ENCODE results near the gene HNRNPLL.
A peak's percentile ranks its signal among the peaks of the same experiment; 100 is the strongest.
"Not testable (repeated sequence)": the region's sequence is repeated elsewhere in the genome, so short reads cannot be mapped to it uniquely, and the experiment has no call there.

HNRNPLL gene

DNA sequence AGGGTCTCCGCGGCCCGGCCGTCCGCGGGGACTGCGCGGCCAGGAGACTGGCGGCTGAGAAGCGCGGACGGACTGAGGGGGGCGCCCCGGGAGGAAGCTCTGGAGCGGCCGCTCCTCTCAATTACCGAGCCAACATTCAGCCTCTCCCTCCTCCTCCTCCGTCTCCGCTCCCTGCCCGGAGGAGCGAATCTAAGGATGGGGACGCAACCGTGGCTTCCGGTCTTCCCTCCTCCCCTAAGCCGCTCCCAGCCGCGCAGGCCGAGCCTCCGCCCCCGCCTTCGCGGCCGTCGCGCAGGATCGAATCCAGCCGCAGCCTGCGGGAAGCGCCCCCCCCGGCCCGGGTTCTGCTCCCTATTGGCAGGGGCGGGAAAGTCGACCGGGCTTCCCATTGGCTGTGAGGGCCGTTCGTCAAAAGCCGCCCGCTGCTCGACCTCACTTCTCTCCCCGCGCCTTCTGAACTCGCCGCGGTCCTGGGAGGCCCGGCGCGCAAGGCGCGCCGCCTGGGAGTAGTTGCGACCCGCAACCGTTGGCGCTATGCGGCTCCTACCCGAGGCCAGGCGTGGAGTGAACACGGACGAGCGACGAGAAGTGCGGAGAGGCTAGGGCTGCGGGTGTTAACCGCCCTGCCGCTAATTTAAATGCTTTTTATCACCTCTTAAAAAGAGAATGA is at the start of gene HNRNPLL:
TSS of gene HNRNPLL (minus strand) at position 197 of the 670 bp plus-strand sequence. CDS start 302 bp downstream, outside the sequence.
- peak; percentile 87 for DNase-seq (ENCODE audit: low read depth)

DNA sequence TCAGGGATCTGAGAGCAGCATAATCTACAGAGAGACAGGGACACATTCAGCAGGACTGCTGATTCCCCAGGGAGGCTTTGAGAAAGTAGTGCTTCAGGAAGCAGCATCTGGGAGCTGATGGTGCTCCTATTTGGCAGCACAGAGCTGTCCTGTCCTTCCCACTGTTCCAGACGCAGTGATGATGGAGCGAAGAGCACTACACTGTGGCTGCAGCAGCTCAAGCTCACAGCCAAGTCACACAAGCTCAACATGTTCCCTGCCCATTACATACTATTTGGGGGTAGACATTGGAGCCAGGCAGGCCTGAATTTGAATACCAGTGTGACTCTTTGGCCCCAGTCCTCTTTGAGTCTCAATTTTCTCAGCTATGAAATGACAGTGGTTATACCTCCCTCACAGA is 48.0 kb upstream of the HNRNPLL start:
- no peak for DNase-seq (ENCODE audit: low read depth)

DNA sequence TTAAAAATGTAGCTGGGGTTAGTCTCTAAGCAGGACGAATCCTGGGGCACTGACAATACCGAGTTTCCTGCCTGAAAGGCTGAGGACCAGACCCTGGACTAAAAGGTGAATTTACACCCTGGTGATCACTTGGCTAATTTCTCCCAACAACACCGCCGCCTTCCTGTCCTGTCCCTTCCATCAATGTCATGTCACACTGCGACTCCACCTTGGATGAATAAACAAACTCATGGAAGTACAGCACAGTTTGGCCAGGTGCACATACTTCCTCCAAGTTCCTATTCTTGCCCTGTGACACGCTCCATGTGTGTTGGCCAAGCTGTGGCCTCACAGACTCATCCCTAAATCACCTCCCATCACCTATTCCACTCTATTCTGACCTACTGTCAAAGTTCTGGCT is 47.3 kb upstream of the HNRNPLL start:
- DNase-seq (ENCODE audit: low read depth): no peak

DNA sequence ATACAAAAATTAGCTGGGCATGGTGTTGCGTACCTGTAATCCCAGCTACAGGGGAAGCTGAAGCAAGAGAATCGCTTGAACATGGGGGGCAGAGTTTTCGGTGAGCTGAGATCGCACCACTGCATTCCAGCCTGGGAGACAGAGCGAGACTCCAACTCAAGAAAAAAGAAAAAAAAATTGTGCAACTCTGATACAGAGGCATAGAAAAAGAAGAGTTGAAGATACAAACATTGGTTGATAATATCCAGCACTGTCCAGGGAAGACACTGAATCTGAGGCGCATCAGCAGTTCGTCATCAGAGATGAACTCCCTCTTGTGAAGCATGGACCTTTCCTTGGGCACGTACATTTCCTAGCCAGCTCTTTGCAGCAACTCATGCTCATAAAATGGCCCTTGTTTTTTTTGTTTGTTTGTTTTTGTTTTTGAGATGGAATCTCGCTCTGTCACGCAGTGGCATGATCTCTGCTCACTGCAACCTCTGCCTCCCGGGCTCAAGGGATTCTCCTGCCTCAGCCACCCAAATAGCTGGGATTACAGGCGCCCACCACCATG is 46.5 kb upstream of the HNRNPLL start:
- DNase-seq (ENCODE audit: low read depth): no peak

DNA sequence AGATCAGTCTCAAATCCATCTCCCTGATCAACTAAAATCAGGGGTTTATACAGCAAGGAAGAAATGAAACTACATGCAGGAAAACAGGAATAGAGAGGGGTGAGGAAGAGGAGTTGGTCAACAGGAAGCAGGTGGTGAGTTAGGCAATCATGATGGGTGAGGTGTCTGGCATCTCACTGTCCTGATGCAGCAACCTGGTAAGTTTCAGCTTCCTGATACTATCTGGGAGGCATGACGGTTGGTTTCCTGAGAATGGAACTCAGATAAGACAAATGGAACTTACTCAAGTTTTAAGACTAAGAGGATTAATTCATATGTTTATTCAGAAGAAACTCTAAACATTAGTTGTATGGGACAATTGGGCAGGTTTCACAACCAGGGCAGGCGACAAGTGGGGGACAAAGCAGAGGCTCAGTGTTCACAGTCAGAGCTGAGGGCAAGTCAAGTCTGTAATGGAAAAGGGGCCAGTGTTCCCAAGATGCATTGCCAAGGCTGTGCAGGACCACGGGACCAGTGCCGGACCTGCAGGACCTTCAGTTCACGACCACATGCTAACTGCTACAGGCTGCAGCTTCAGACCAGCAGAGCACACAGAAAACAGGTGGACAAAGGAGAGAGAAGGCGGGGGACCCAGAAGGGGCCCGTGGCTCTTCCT is 45.5 kb upstream of the HNRNPLL start:
- no peak for DNase-seq (ENCODE audit: low read depth)

DNA sequence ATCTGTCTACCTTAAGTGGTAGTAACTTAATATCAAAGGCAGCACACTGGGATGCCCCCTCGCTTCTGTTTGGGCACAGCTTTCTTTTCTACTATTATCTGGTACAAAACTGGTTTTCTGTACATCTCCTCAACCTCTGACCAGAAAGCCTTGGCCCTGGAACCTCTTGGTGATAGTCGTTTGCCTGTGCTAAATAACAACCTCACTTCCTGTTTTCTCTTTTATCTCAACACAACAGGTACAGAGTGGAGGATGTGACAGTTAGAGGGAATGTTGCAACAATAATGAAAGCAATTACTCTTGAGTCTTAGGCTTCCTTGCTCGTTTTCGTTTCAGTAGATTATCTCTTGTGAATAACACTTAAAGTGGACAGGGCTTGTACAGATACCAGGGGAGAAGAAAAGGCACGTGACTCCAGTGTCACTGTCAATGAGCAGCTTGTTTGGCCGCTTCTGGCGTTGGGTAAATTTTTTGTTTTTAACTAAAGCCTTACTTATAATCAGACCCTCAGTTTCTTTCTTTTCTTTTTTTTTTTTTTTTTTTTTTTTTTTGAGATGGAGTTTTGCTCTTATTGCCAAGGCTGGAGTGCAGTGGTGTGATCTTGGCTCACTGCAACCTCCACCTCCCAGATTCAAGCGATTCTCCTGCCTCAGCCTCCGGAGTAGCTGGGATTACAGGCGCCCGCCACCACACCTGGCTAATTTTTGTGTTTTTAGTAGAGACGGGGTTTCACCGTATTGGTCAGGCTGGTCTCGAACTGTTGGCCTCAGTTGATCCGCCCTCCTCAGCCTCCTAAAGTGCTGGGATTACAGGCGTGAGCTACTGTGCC is 41.2 kb upstream of the HNRNPLL start:
- not testable (repeated sequence) for DNase-seq (ENCODE audit: low read depth)

DNA sequence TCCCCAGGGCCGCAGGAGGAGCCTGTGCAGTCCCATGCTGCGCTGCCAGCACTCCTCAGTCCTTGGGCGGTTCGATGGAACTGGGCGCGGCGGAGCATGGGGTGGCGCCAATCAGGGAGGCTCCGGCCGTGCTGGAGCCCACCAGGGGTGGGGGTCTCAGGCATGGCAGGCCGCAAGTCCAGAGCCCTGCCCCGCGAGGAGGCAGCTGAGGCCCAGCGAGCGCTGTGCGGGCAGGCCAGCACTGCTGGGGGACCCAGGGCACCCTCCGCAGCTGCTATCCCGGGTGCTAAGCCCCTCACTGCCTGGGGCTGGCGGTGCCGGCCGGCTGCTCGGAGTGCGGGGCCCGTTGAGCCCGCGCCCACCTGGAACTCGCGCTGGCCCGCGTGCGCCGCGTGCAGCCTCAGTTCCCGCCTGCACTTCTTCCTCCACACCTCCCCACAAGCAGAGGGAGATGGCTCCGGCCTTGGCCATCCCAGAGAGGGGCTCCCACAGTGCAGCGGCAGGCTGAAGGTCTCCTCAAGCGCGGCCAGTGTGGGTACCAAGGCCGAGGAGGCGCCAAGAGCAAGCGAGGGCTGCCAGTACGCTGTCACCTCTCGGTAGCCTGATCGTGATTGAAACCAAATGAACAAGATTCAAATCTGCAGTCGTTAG is 40.4 kb upstream of the HNRNPLL start:
- DNase-seq (ENCODE audit: low read depth): no peak

DNA sequence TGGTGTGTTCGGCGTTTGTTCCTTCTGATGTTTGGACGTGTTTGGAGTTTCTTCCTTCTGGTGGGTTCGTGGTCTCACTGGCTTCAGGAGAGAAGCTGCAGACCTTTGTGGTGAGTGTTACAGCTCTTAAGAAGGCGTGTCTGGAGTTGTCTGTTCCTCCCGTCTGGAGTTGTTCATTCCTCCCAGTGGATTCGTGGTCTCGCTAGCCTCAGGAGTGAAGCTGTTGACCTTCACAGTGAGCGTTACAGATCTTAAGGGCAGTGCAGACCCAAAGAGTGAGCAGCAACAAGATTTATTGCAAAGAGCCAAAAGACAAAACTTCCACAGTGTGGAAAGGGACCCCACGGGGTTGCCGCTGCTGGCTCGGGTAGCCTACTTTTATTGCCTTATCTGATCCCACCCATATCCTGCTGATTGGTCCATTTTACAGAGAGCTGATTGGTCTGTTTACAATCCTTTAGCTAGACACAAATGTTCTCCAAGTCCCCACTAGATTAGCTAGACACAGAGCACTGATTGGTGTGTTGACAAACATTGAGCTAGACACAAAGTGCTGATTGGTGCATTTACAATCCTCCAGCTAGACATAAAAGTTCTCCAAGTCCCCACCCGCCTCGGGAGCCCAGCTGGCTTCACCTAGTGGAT is 39.8 kb upstream of the HNRNPLL start:
- not testable (repeated sequence) for DNase-seq (ENCODE audit: low read depth)

DNA sequence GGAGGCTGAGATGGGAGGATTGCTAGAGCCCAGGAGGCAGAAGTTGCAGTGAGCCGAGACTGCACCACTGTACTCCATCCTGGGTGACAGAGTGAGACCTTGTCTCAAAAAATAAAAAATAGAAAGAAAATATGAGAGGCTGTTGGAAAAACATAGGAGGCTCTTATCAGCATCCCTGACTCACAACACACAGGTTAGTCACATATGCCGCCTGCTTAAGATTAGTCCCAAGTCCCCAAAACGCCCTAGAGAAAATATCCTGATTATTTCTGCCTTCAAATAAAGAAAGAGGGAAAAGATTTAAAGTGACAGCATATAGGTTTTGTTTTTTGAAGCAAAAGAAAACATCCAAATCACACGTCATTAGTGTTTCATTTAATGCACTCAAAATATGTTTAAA is 33.3 kb upstream of the HNRNPLL start:
- DNase-seq (ENCODE audit: low read depth): no peak

DNA sequence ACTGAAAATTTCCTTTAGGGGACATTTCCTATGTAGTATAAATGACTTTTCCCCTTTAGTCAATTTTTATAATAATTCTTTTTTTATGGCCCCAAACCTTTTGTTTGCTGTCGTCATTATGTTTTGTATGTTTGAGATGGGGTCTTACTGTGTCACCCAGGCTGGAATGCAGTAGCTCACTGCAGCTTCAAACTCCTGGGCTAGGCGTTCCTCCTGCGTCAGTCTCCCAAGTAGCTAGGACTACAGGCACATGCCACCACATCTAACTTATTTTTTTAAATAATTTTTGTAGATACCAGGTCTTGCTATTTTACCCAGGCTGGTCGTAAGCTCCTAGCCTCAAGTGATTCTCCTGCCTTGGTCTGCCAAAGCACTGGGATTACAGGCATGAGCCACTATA is 32.4 kb upstream of the HNRNPLL start:
- no peak for DNase-seq (ENCODE audit: low read depth)

DNA sequence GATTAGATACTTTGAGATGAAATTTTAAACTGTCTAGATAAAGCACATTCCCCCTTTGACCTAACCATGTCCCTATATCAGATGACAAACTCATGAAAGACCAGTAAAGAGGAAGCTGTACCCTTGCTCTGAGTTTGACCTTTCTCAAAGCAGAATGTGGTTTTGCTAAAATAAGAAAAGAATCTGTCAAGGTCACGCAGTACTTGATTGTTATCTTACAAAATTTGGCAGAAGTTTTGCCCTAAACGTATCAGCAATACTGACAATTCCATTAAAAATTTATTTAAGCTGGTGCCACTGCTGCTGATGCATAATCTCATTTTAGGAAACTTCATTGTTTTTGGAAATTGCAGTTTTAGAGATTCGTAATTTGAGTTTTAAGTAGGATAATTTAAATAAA is 32.0 kb upstream of the HNRNPLL start:
- DNase-seq (ENCODE audit: low read depth): no peak

DNA sequence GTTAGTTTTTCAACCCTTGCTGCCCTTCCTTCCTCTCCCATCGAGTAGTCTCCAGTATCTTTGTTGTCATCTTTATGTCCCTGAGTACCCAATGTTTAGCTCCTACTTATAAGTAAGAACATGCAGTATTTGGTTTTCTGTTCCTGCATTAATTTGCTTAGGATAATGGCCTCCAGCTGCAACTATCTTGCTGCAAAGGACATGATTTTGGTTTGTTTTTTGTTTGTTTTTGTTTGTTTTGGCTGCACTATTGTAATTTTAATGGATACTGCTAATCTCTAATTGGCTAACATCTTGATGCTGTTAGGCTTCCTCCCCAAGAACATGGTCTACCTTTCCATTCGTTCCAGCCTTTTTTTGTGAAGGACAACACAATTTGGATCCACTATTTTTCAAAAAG is 31.2 kb upstream of the HNRNPLL start:
- DNase-seq (ENCODE audit: low read depth): no peak

DNA sequence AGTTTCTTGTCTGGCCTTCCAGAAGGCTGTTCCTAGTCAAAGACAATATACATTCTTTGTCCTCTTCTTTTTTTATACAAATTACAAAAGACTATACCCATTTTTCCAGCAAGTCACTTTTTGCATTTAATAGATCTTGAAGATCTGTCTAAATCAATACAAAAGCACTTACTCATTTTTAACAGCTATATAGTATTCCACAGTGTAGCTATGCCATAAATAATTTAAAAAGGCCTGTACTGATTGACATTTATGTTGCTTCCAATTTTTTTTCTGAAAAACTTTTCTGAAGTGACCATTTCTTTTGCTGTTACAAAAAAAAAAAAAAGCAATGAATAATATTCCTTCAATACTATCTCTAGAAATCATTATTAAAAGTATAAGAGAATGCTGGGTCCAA is 30.3 kb upstream of the HNRNPLL start:
- DNase-seq (ENCODE audit: low read depth): no peak

DNA sequence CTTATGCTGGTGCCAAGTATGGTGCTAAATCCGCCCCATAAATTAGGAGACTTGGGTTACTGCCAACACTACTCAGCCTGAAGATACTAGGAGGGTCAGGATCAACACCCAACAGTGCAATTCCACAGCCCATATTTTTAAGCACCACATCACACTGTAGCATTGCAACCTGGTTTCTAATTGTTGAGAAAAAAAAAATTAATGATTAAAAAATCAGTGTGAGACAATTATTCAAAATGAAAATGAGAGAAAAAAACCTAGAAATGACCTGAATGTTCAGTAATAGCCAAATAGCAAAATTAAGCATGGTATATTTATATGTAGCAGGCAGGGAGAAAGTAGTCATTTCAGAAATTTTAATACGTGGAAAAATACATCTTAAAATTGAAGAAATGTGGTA is 29.2 kb upstream of the HNRNPLL start:
- no peak for DNase-seq (ENCODE audit: low read depth)

DNA sequence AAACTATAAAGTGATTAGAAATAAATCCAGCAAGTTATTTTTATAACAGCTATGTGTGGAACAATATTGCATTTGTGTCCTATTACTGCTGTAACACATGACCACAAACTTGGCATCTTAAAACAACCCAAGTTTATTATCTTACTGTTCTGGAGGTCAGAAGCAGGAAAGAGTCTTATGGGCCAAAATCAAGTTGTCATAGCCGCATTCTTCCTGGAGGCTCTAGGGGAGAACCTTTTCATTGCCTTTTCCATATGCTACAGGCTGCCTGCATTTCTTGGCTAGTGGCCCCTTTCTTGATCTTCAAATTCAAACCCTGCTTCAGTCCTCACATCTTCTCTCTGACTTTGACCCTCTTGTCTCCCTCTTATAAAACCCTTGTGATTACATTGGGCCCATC is 27.0 kb upstream of the HNRNPLL start:
- no peak for DNase-seq (ENCODE audit: low read depth)

DNA sequence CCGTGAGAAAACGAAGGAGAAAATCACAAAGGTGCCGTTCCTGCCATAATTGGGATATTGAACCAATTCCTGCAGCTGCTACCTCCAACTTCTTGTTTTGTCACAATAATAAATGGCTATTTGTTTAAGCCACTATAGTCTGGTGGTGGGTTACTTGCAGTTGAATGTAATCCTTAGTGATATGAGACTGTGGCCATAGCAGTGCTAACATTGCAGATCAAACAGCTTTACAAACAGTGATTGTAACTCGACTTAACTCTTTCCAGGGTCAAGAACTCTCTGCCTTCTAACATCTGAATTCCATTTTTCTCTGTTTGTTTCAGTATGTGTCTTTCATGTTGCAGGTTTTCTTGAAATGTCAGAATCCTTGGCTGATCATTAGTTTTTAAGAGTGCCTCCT is 24.7 kb upstream of the HNRNPLL start:
- no peak for DNase-seq (ENCODE audit: low read depth)

DNA sequence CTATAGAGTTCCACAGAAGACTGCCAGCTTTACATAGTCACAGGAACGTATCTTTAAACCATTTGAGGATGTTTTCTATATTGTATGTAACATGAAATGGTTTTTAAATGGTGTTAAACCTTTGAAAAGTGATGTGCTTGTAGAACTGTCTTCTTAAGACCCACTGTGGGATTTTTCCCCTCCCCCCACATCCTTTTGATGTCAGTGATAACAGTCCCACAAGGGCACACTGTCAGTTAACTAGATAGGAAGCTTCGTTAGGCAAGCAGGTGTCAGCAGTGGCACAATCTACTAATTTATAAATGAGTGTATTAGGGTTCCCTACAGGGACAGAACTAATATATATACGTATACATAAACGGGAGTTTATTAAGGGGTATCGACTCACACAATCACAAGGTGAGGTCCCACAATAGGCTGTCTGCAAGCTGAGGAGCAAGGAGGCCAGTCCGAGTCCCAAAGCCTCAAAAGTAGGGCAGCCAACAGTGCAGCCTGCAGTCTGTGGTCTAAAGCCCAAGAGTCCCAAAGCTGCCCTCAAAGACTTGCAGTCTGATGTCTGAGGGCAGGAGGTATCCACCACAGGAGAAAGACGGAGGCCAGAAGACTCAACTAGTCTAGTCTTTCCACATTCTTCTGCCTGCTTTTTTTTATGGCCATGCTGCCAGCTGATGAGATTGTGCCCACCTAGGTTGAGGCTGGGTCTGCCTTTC is 23.8 kb upstream of the HNRNPLL start:
- DNase-seq (ENCODE audit: low read depth): no peak

DNA sequence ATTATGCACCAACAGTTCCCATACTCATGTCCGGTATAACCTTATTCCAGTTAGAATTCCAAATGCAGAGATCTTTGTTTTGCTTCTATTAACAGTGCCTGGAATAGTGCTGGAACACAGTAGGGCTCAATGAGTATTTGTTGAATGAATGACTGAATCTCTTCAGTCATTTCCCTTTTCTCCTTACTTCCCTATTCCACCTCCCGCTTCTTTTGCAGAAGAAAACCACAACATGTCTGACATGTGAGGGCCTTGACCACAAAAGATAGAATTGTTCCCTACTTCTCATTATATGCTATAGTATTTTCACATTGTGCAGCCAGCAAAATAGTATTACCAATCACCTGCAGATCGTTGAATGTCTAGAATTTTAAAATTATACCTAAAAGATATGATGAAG is 19.5 kb upstream of the HNRNPLL start:
- no peak for DNase-seq (ENCODE audit: low read depth)

DNA sequence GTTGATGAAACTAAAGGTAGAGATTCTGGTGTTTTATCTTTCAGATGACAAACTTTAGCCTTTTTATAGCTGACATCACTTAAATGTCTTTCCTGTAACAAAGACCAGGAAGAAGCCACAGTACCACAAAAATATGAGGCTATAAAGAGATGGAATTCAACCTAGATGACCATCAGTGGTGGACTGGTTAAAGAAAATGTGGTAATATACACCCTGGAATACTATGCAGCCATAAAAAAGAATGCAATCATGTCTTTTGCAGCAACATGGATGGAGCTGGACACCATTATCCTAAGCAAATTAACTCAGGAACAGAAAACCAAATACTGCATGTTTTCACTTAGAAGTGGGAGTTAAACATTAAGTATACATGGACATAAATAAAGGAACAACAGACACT is 18.3 kb upstream of the HNRNPLL start:
- no peak for DNase-seq (ENCODE audit: low read depth)

DNA sequence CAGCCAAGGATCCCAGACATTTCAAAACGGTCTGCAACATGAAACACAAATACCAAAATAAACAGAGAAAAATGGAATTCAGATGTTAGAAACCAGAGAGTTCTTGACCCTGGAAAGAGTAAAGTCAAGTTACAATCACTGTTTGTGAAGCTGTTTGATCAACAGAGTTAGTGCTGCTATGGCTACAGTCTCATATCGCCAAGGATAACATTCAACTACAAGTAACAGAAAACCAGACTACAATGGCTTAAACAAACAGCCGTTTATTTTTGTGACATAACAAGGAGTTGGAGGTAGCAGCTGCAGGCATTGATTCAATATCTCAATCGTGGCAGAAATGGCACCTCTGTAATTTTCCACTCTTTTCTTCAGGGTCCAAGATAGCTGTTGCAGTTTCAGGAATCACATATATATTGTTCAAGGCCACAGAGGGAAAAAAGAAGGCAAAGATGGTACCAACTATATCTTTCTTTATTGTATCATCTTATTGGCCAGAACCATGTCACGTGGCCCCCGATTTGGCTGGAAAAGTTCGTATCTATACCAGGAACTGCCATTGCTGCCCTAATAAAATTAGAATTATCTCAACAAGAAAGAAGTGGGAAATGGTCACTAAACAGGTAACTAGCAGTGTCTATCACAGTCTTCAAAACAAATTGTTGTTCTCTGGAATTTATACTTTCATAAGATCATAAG is 17.7 kb upstream of the HNRNPLL start:
- no peak for DNase-seq (ENCODE audit: low read depth)

All from stimulated activated CD8-positive, alpha-beta memory T cell treated with anti-CD3 and anti-CD28 coated beads, Interleukin-15, amount 100 ng/mL, for 24 hours (primary cell).